Astrocyte of the cerebellum (primary cell): ENCODE measurements around the gene PPM1J.

ENCODE experiments used
- DNase-seq: peaks from one replicate; pipeline ENCODE4 v3.0.0-alpha.2; 2011; ENCODE audit warnings: low read depth
- H3K4me3 ChIP-seq: 2 replicates; pipeline ENCODE4 v1.5.1; 2011; ENCODE audit warnings: mild to moderate bottlenecking, low read depth, low read length, moderate library complexity
- in situ Hi-C: cut with HindIII; loops from 2 replicates; pipeline ENCODE4 v1.10.0; 2017; ENCODE audit warnings: low sequenced_read_pairs
- TF ChIP-seq, protein P1 (sequence below): IDR thresholded peaks from 2 replicates; pipeline ENCODE4 v1.5.1; 2012; ENCODE audit warnings: low read length, low read depth, moderate library complexity, mild to moderate bottlenecking; ENCODE audit errors: missing control alignments

PPM1J gene

DNA sequence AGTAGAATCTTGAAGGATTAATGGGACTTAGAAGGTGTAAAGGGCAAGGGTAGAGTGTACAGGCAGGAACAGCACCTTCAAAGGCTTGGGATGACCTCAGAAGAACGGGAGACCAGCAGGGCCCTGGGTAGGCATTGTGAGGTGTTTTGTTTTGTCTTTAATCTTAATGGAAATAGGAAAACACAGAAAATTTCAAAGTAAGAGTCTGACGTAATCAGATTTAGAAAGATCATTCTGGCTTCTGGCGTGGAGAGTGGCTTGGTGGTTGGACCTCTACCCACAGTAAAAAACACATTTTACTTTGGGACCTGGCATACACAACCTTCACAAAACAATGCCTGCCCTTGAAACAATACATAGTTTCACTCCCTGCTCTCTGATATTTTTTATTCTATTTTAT is 36.5 kb downstream of the PPM1J start:
- TF ChIP-seq, protein P1, sequence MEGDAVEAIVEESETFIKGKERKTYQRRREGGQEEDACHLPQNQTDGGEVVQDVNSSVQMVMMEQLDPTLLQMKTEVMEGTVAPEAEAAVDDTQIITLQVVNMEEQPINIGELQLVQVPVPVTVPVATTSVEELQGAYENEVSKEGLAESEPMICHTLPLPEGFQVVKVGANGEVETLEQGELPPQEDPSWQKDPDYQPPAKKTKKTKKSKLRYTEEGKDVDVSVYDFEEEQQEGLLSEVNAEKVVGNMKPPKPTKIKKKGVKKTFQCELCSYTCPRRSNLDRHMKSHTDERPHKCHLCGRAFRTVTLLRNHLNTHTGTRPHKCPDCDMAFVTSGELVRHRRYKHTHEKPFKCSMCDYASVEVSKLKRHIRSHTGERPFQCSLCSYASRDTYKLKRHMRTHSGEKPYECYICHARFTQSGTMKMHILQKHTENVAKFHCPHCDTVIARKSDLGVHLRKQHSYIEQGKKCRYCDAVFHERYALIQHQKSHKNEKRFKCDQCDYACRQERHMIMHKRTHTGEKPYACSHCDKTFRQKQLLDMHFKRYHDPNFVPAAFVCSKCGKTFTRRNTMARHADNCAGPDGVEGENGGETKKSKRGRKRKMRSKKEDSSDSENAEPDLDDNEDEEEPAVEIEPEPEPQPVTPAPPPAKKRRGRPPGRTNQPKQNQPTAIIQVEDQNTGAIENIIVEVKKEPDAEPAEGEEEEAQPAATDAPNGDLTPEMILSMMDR = no peak
- in situ Hi-C loops = no loop called here
- no peak for DNase-seq
- no peak overlapping the region for H3K4me3 ChIP-seq

DNA sequence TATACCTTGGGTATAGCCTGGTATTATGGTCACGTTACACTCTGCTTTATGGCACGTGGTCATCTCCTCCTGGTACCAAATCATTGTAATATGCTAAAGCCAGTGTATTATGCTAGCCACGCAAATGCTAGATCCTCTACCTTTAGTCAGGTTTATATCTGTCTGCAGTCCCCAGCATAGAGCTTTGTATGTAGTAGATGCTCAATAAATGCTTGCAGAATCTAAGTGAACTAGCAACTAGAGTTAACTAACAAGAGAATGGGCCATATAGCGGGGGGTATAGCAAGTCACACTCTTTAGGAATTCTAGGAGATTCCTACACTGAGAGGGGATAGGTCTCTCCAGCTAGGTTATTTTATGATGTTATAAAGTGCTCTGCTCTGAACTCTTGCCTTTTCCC is 37.6 kb downstream of the PPM1J start:
- in situ Hi-C loops = no loop called here
- DNase-seq = no peak
- TF ChIP-seq, protein P1 = no peak
- no peak overlapping the region for H3K4me3 ChIP-seq

DNA sequence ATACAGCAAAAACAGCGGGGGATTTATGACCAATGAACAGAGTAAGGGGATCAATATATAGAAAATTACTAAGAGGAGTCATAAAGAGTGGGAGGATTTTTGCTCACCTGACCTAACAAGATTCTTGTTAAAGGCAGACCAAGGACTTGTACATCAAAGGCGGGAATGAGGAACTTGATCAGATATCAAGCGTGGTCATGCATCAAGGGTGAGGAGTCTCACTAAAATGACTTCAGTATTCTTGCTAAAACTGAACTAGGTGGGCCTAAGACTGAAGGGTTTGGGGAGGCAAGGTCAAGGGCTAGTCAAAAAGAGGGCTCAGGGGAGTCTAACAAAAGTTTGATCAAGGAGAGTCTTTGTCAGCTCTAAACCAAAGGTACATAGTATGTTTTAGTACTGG is 38.6 kb downstream of the PPM1J start:
- in situ Hi-C loops = no loop called here
- H3K4me3 ChIP-seq = no peak overlapping the region
- TF ChIP-seq, protein P1 = no peak
- no peak for DNase-seq

DNA sequence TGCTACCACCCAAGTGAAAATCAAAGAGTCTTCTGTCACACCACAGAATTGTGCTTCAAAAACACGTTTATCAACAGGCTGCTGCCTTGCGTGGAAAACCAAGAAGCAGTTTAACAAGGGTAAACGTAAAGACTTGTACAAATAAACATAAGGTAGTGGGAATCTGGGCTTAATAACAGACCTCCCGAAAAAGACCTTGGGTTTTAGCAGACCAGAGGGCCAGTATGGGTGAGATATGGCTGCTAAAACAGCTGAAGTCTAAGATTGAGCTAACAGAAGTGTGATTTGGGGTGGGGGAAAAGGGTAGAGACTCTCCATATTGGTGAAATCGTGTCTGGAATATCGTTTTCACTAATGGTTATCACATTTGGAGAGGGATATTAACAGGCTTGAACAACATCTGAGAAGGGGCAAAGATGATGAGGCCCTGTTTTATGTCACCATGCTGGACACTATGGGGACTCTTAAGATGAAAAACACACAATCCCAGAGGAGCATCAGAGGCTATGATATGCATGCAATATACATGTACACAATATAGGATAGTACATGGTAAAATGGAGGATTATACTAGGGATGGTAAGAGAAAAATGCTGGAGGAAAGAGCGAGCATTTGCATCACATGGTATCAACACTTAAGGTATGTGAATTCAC is 39.3 kb downstream of the PPM1J start:
- DNase-seq = no peak
- in situ Hi-C loops = no loop called here
- TF ChIP-seq, protein P1 = no peak
- peak overlapping the region; percentile 78 for H3K4me3 ChIP-seq

DNA sequence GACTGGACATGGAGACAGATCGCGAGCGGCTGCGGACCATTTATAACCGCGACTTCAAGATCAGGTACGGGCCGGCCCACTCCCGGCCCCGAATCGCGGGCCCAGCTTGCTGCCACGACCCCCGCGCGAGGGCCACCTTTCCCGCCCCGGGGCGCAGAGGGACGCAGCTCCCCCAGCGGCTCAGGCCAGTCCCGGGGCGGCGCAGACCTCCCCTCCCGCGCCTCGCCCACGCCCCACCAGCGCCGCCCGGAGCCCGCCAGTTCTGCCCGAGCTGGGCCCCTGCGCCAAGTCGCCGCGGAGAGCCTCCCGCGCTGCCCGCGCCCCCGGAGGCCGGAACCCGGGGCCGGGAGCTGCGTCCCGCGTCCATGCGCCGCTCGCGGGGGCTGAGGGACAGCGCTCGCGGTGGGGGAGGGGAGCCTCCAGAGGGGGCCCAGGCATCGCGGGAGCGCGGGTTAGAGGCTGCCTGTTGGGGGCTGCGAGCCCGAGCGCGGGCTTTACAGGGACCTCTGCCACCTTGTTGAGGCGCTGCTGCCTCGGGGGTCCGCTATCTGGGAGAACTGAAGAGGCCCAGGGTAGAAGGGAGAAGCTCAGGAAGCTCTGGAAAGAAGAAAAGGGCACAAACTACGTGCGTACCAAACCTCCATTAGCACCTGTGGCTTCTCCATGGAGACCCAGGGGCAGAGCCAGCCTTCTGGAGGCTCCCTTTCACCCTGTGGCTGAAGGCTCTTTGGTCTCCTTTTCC is 40.0 kb downstream of the PPM1J start:
- TF ChIP-seq, protein P1 = no peak
- in situ Hi-C loops = no loop called here
- no peak for DNase-seq
- peak overlapping the region; percentile 78 for H3K4me3 ChIP-seq

DNA sequence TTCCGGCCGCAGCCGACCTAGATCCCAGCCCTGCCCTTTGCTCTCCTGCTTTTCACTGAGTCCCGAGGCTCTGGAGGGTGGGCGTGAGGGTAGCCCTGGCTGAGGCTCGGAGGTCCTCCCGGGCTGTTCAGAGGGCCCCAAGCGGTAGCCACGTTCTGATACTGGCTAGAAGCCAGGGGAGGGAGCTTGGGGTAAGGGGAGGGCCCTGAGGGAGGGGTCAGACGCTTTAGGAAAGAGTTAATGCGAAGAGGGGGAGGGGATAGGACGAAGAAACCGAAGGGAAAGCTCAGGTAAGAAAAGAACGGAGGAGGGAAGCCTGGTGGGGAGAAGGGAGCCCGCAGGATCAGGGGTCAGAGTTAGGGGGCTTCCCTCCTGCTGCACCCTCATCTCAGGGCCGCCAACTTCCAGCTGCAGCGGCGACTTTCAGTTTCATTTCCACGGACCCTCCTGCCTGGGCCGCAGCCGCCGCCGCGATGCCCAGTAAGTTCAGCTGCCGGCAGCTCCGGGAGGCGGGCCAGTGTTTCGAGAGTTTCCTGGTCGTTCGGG is 40.6 kb downstream of the PPM1J start, which contains the start of gene MOV10:
Gene MOV10 (plus strand): TSS at position 220 of the 546 bp plus-strand sequence. CDS start 254 bp downstream, at position 474.
- DNase-seq = peak; percentile 38
- H3K4me3 ChIP-seq = peak within 1 kb of the TSS; percentile 78
- TF ChIP-seq, protein P1 = no peak
- in situ Hi-C loops = no loop called here
